GM10266 (cell line): ENCODE data around the gene TSPAN18.

ENCODE experiments used
- DNase-seq: peaks from one replicate; pipeline ENCODE4 v3.0.0; 2012; ENCODE audit errors: extremely low spot score
- CTCF ChIP-seq: IDR thresholded peaks from 2 replicates; pipeline ENCODE4 v1.5.1; 2012; ENCODE audit warnings: mild to moderate bottlenecking, low read depth; ENCODE audit not compliant: control insufficient read depth, insufficient read depth; ENCODE audit errors: missing control alignments

TSPAN18 gene

GRCh38 chr11:44758983-44759382 is 32.2 kb downstream of the TSPAN18 start:
- no peak for TF ChIP-seq CTCF
- DNase-seq = no peak

DNA sequence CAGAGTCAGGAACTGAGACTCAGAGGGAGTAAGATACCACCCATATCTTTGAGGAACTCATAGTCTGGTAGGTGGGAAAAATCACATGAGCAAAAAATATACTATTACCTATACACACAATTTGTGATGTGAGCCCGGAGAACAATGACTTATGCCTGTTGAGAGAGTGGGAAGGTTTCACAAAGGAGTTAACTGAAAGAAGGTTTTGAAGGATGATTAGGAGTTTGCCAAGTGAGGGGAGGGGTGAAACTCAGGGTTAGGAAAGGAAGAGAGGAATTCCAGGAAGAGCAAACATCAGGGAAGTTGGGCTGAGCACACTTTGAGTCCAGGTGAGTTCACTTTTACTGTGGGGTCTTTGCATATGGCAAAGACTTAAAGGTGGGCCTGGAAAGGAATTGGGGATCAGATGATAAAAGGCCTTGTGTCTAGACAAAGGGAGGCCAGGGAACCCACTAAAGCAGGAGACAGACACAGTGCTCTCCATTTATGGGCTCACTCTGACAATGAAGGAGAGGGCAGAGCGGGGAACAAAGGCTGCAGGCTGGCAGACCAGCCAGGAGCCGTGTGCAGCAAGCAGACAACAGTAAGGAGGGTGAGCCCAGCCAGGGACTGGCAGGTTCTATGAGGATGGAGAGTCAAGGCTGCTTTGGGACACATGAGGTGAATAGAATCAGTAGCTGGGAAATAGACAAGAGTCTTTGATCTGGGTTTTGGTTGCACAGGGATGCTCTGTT is 33.1 kb downstream of the TSPAN18 start:
- TF ChIP-seq CTCF = no peak
- no peak for DNase-seq

- DNase-seq = no peak
- no peak for TF ChIP-seq CTCF
These were observed 33.7 kb downstream of the TSPAN18 start for GRCh38 chr11:44760477-44760872.

DNA sequence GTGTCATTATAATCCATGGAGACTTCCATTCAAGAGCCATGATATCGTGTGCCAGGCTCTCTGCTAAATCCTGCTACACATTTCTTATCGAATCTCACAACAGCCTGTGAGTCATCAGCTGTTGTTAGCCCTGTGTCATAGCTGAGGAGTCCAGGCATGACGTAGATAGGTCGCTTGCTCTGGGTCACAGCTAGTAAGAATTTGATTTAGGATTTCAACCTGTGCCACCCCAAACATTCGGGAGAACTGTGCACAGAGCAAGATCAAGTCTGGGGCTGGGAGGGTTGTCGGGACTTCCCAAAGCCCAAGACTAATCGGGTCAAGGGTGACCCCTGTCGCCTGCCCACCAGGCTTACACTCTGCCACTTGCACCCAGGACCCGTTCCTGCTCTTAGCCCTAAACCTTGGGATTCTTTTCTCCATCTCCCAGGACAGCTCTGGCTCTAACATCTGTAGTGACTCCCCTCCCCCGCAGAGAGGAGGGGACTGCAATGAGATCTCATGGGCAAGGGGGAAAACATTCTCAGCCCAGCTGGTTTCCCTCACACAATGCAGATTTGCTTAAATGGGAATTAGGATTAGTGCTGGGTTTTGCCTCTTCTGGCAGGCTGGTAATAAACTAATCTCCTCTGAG is 34.3 kb downstream of the TSPAN18 start:
- no peak for TF ChIP-seq CTCF
- no peak for DNase-seq

DNA sequence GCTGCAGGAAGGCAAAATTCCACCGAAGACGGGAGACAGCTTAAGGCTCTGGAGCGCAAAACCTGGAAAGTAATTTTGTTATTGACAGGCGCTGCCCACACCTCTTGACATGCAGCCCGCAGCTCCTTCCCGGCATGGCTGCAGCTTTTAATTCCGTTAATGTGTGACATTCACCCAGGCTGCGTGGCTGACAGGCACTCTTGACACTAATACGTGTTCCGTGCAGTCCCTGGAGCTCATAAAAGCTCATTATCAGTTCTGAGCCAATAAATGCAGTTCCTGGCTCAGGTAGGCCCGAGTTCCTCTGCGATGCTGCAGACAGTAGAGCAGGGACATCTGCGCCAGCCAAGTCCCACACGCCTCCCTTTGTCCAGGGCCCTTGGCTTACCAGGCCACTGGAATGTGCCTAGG is 34.8 kb downstream of the TSPAN18 start:
- TF ChIP-seq CTCF = no peak
- DNase-seq = no peak

DNA sequence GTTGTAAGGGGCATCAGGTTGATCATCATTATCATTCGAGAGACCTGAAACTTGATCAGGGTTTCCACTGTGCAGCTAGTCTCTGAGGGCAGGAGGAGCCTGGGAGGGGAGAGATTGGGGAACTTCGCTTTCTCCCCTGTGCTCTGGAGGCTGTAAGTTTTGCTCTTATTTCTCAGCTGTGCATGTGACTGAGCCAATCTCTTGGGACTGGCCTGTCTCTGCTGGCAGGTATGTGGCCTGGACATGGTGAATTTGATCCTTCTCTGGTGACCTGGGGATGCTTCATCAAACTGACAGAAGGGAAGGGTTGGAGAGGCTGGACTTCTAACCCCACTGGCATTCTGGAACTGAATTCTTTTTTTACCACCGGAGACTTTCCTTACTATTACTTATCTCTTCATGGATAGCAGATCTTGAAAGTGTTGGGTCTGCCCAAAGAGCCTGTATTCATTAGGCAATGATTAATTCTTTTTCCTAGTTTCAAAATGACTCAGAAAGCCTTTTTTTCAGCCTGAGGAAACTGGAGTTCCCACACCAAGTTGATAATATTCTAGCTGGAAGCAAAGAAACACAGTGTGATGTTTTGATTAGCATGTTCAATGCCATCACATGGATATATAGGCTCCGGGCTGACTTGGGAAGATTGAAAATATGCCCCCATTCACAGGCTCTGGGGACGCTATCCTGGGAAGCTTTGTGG is 36.5 kb downstream of the TSPAN18 start:
- no peak for TF ChIP-seq CTCF
- no peak for DNase-seq

DNA sequence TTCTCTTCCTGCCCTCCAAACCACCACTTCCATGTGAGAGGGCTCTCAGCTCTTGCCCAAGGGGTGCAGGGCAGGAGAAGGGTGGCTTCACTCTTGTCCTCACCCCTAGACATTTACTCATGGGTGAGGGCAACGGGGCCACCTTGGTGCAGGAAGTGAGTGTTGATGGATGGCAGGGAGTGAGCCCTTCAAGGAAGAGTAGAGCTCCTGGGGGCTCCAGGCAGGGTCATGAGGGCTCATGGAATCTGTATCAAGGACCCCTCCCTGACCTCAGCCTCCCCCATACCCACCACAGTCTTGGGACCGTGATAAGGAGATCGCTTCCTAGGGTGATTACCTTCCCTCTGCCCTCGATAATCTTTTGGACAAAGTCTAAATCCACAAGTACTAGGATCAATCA is 37.8 kb downstream of the TSPAN18 start:
- no peak for TF ChIP-seq CTCF
- no peak for DNase-seq
